HCT116 (cell line): Measurements from ENCODE around the gene ASB7. TPM values are rescaled to one million over a fixed set of nuclear protein-coding genes. Genes with fewer than 3 reads are reported as not detected.

Experiments used
- ATAC-seq: fragments of 200-7000 bp; cut with Tn5 transposase; 2 replicates; pipeline ENCODE4 v1.9.1; 2020; ENCODE audit warnings: mild to moderate bottlenecking, moderate library complexity
- BruUV-seq: library from RNA; stranded (reverse); fragments of 400-500 nt; replicated peaks from 2 replicates; lab custom pipeline; 2021; lab: Mats Ljungman, UMichigan
- CTCF ChIA-PET: fragments of 300-600 bp; sonication (Branson Sonifier 250); formaldehyde crosslinking; loops from one replicate; lab custom pipeline; 2021; ENCODE audit warnings: antibody characterized with exemption; lab: Charles Lee
- POLR2A ChIA-PET: fragments of 300-600, 350-600 bp; sonication (Branson Sonifier 250); formaldehyde crosslinking; loops from one replicate; lab custom pipeline; 2021; ENCODE audit warnings: antibody characterized with exemption; lab: Charles Lee
- RAD21 ChIA-PET, 2 experiments: fragments of 300-600 bp; sonication (Branson Sonifier 250); formaldehyde crosslinking; loops; one replicate each; lab custom pipeline; 2023; ENCODE audit warnings: low total read pairs in 2 of 2; ENCODE audit not compliant: uncharacterized antibody in 2 of 2, unreplicated experiment in 2 of 2, low non-redundant PET in 1 of 2; lab: Charles Lee
- DNase-seq: peaks from one replicate; pipeline ENCODE4 v3.0.0-alpha.2; 2010; ENCODE audit warnings: low read depth, low spot score
- H2AFZ ChIP-seq: fragments of 200-600 bp; shearing (Covaris generic), sonication (generic); 2 replicates; pipeline ENCODE4 v1.6.1; 2017; ENCODE audit warnings: low read depth, mixed run types, mixed read lengths, antibody characterized with exemption, low read length; ENCODE audit not compliant: poor library complexity, severe bottlenecking
- H3K27ac ChIP-seq: 2 replicates; pipeline ENCODE4 v1.5.1; 2012; ENCODE audit warnings: low read depth, low read length
- H3K27me3 ChIP-seq: fragments of 200-600 bp; sonication (generic); 2 replicates; pipeline ENCODE4 v1.6.1; 2016; ENCODE audit warnings: mixed run types, low read length, mixed read lengths; ENCODE audit not compliant: insufficient read depth
- H3K36me3 ChIP-seq, 2 experiments: fragments of 200-500 bp in 1 of 2; fragments of 200-600 bp in 1 of 2; sonication (Bioruptor generic) in 1 of 2; sonication (generic) in 1 of 2; 2 replicates each; pipeline versions ENCODE4 v1.5.1 to v1.6.1; 2014 to 2016; ENCODE audit warnings: low read length in 2 of 2, inconsistent platforms in 1 of 2, mixed read lengths in 1 of 2, mixed run types in 1 of 2; ENCODE audit not compliant: insufficient read depth in 2 of 2, control insufficient read depth in 1 of 2
- H3K4me1 ChIP-seq, 2 experiments: fragments of 200-600 bp in 1 of 2; sonication (generic) in 1 of 2; 2 replicates each; pipeline versions ENCODE4 v1.5.1 to v1.6.1; 2012 to 2017; ENCODE audit warnings: low read length in 2 of 2, inconsistent platforms in 1 of 2, mild to moderate bottlenecking in 1 of 2, mixed read lengths in 1 of 2, mixed run types in 1 of 2, moderate library complexity in 1 of 2; ENCODE audit not compliant: insufficient read depth in 2 of 2, control insufficient read depth in 1 of 2
- H3K4me2 ChIP-seq: fragments of 200-600 bp; sonication (generic); 2 replicates; pipeline ENCODE4 v1.6.1; 2017; ENCODE audit warnings: mixed run types, low read length, mixed read lengths
- H3K4me3 ChIP-seq, 2 experiments: fragments of 200-600 bp in 1 of 2; sonication (generic) in 1 of 2; replicated peaks in 1 of 2; 2 replicates each; pipeline ENCODE4 v1.5.1; 2011 to 2016; ENCODE audit warnings: low read length in 2 of 2, control low read depth in 1 of 2, low read depth in 1 of 2, mild to moderate bottlenecking in 1 of 2, mixed read lengths in 1 of 2, mixed run types in 1 of 2
- H3K79me2 ChIP-seq: fragments of 200-600 bp; sonication (generic); 2 replicates; pipeline ENCODE4 v1.6.1; 2017; ENCODE audit warnings: mild to moderate bottlenecking, mixed run types, low read length, moderate library complexity, mixed read lengths; ENCODE audit not compliant: insufficient read depth
- H3K9ac ChIP-seq: fragments of 200-600 bp; sonication (generic); 2 replicates; pipeline ENCODE4 v1.6.1; 2016; ENCODE audit warnings: low read length, mixed read lengths
- H3K9me2 ChIP-seq: fragments of 200-600 bp; sonication (generic), shearing (Covaris generic); 2 replicates; pipeline ENCODE4 v1.6.1; 2017; ENCODE audit warnings: mixed run types, mild to moderate bottlenecking, moderate library complexity; ENCODE audit not compliant: insufficient read depth
- H3K9me3 ChIP-seq, 2 experiments: fragments of 200-500 bp in 1 of 2; fragments of 200-600 bp in 1 of 2; sonication (Bioruptor generic) in 1 of 2; sonication (generic) in 1 of 2; 2 replicates each; pipeline ENCODE4 v1.6.1; 2014 to 2017; ENCODE audit warnings: low read length in 2 of 2, mixed read lengths in 2 of 2, inconsistent platforms in 1 of 2, low read depth in 1 of 2, mild to moderate bottlenecking in 1 of 2, mixed run types in 1 of 2, moderate library complexity in 1 of 2; ENCODE audit not compliant: control insufficient read depth in 1 of 2, insufficient read depth in 1 of 2
- H4K20me1 ChIP-seq: fragments of 200-600 bp; sonication (generic), shearing (Covaris generic); 2 replicates; pipeline ENCODE4 v1.6.1; 2017; ENCODE audit warnings: mixed run types, mild to moderate bottlenecking, moderate library complexity; ENCODE audit not compliant: insufficient read depth
- CEBPB ChIP-seq: IDR thresholded peaks from 2 replicates; pipeline ENCODE4 v1.6.1; 2012; ENCODE audit warnings: low read depth
- EZH2 ChIP-seq: fragments of 200-600 bp; sonication (generic); IDR thresholded peaks from 2 replicates; pipeline ENCODE4 v1.6.1; 2017; ENCODE audit warnings: antibody characterized with exemption, mixed run types
- FOSL1 ChIP-seq: IDR thresholded peaks from 2 replicates; pipeline ENCODE4 v1.6.1; 2012; ENCODE audit warnings: low read depth
- POLR2A ChIP-seq: IDR thresholded peaks from 2 replicates; pipeline ENCODE4 v1.7.0; 2011; ENCODE audit warnings: borderline replicate concordance; ENCODE audit not compliant: insufficient read depth, insufficient read length; ENCODE audit errors: extremely low read depth
- RAD21 ChIP-seq: IDR thresholded peaks from 2 replicates; pipeline ENCODE4 v1.6.1; 2012; ENCODE audit warnings: low read depth, mild to moderate bottlenecking
- SIN3A ChIP-seq: IDR thresholded peaks from 2 replicates; pipeline ENCODE4 v1.6.1; 2012; ENCODE audit warnings: low read depth
- YY1 ChIP-seq: IDR thresholded peaks from 2 replicates; pipeline ENCODE4 v1.6.1; 2011; ENCODE audit warnings: low read length, low read depth, moderate library complexity, mild to moderate bottlenecking; ENCODE audit not compliant: insufficient replicate concordance; ENCODE audit errors: extremely low read depth
- intact Hi-C: fragments of 100-400 bp; cut with micrococcal nuclease; formaldehyde crosslinking; loops from 2 replicates; pipeline ENCODE4 v1.10.0; 2022
- total RNA-seq: library from RNA; stranded (reverse); gene quantifications from one replicate; pipeline ENCODE4 v1.2.1, GENCODE V29; 2021; ENCODE audit not compliant: unreplicated experiment

Gene ASB7
- total RNA-seq, 1 experiment from 2014 or later, result 16.6 TPM

GRCh38 chr15:100597862-100598261 lies 4.5 kb upstream of the ASB7 start:
- Histone ChIP-seq H3K4me3 (no peak overlapping the region), H3K9me3 (no peaks in the 10 kb centered on the region), H4K20me1 (0 out of 2 replicates have a peak, but pooled peaks cover 5% of the 10 kb centered on the region), H3K79me2 (peaks cover 94% of the 10 kb centered on the region), H3K9me2 (no peaks in the 10 kb centered on the region), H3K9ac (no peak overlapping the region), H3K27me3 (no peaks in the 10 kb centered on the region), H3K4me2 (no peak overlapping the region), H2AFZ (no peak overlapping the region), H3K27ac (no peak overlapping the region), H3K36me3 (no peaks in the 10 kb centered on the region), H3K4me1 (peaks cover 7 to 10% of the 10 kb centered on the region in 2 experiments)
- CTCF ChIA-PET, result no interaction called here
- BruUV-seq, result no TSS peak
- ATAC-seq (no peak), DNase-seq (no peak)
- intact Hi-C loops, result no loop called here
- RAD21 ChIA-PET, result no interaction called here
- POLR2A ChIA-PET, result no interaction called here
- no peak for TF ChIP-seq FOSL1
- no peak for TF ChIP-seq POLR2A
- no peak for TF ChIP-seq YY1
- TF ChIP-seq CEBPB, result no peak
- no peak for TF ChIP-seq RAD21

GRCh38 chr15:100598655-100599054 lies 3.7 kb upstream of the ASB7 start:
- POLR2A ChIA-PET, result no interaction called here
- Histone ChIP-seq H3K27me3 (no peaks in the 10 kb centered on the region), H2AFZ (no peak overlapping the region), H3K9ac (no peak overlapping the region), H3K4me2 (no peak overlapping the region), H3K79me2 (peaks cover 94% of the 10 kb centered on the region), H3K27ac (no peak overlapping the region), H3K9me2 (no peaks in the 10 kb centered on the region), H4K20me1 (0 out of 2 replicates have a peak, but pooled peaks cover 5% of the 10 kb centered on the region), H3K36me3 (no peaks in the 10 kb centered on the region), H3K4me3 (no peak overlapping the region), H3K4me1 (peaks cover 11 to 12% of the 10 kb centered on the region in 2 experiments), H3K9me3 (no peaks in the 10 kb centered on the region)
- no peak for TF ChIP-seq EZH2
- no peak for TF ChIP-seq SIN3A
- no TSS peak for BruUV-seq
- CTCF ChIA-PET, result no interaction called here
- DNase-seq (no peak), ATAC-seq (no peak)
- intact Hi-C loops, result no loop called here
- RAD21 ChIA-PET, result no interaction called here
